Thoracic aorta (tissue), 2 donors: ENCODE data around the gene RNMT. TPM values are rescaled to one million over a fixed set of nuclear protein-coding genes. Genes with fewer than 3 reads are reported as not detected.

Experiments
- ATAC-seq: fragments of 150-250 bp; one replicate; pipeline ENCODE4 v1.8.0; 2017; ENCODE audit warnings: low read depth; ENCODE audit not compliant: insufficient number of reproducible peaks, low FRiP score
- DNase-seq: peaks from one replicate; pipeline ENCODE4 v3.0.0-alpha.2; 2020; ENCODE audit warnings: low spot score
- H3K27ac ChIP-seq, 2 donors: fragments of 200-600 bp; sonication (generic); 1 replicate in 1 of 2; 2 replicates in 1 of 2; pipeline ENCODE4 v1.5.1; 2016; ENCODE audit warnings: mild to moderate bottlenecking in 2 of 2, moderate library complexity in 2 of 2
- H3K27me3 ChIP-seq: fragments of 200-600 bp; sonication (generic); replicated peaks from 2 replicates; pipeline ENCODE4 v1.6.0; 2016; ENCODE audit warnings: mild to moderate bottlenecking; ENCODE audit not compliant: insufficient read depth
- H3K36me3 ChIP-seq: fragments of 200-600 bp; sonication (generic); one replicate; pipeline ENCODE4 v1.5.1; 2016
- H3K4me1 ChIP-seq, 2 donors: fragments of 200-600 bp; sonication (generic); 1 replicate in 1 of 2; 2 replicates in 1 of 2; pipeline versions ENCODE4 v1.5.1 to v1.6.0; 2016; ENCODE audit warnings: low read depth in 2 of 2, mild to moderate bottlenecking in 1 of 2; ENCODE audit not compliant: control insufficient read depth in 1 of 2
- H3K4me3 ChIP-seq: fragments of 200-600 bp; sonication (generic); 2 replicates; pipeline ENCODE4 v1.5.1; 2016; ENCODE audit warnings: mild to moderate bottlenecking
- H3K9me3 ChIP-seq: fragments of 200-600 bp; sonication (generic); 2 replicates; pipeline ENCODE4 v1.5.1; 2016
- CTCF ChIP-seq: fragments of 200-600 bp; sonication (generic); IDR thresholded peaks from one replicate; pipeline ENCODE4 v1.5.1; 2019; ENCODE audit warnings: antibody characterized with exemption
- total RNA-seq, 2 donors: library from RNA; depleted of rRNA; stranded (reverse); fragments of >200 nt; gene quantifications; one replicate each; pipeline versions ENCODE4 v1.1.0 to v1.2.3, GENCODE V29; 2016

RNMT gene
- total RNA-seq, 2 donors from 2014 or later, result 19.0 to 27.6 TPM

- H3K27me3 ChIP-seq, result no peaks in the 10 kb centered on the region
- ATAC-seq (no peak), DNase-seq (no peak)
- H3K27ac ChIP-seq, result no peak overlapping the region
- no peak for TF ChIP-seq CTCF
- H3K9me3 ChIP-seq, result no peaks in the 10 kb centered on the region
- peaks cover 33% of the 10 kb centered on the region for H3K36me3 ChIP-seq
- no peak overlapping the region for H3K4me3 ChIP-seq
- H3K4me1 ChIP-seq, result no peaks in the 10 kb centered on the region
Observed at GRCh38 chr18:13758622-13759021, 32.1 kb downstream of the RNMT start.

- no peak overlapping the region for H3K27ac ChIP-seq
- no peaks in the 10 kb centered on the region for H3K27me3 ChIP-seq
- DNase-seq, result no peak
- peaks cover 33% of the 10 kb centered on the region for H3K36me3 ChIP-seq
- no peak overlapping the region for H3K4me3 ChIP-seq
- TF ChIP-seq CTCF, result no peak
- no peak for ATAC-seq
- no peaks in the 10 kb centered on the region for H3K4me1 ChIP-seq
- H3K9me3 ChIP-seq, result no peaks in the 10 kb centered on the region
Observed at GRCh38 chr18:13760047-13760446, 33.6 kb downstream of the RNMT start.

- Histone ChIP-seq H3K4me1 (no peaks in the 10 kb centered on the region), H3K9me3 (peaks cover 10% of the 10 kb centered on the region), H3K27me3 (no peaks in the 10 kb centered on the region), H3K4me3 (no peak overlapping the region), H3K36me3 (peaks cover 22% of the 10 kb centered on the region), H3K27ac (no peak overlapping the region)
- TF ChIP-seq CTCF, result no peak
- DNase-seq, result no peak
- no peak for ATAC-seq
Observed at GRCh38 chr18:13762690-13763439, 36.4 kb downstream of the RNMT start.

GRCh38 chr18:13775058-13775457 is 48.6 kb downstream of the RNMT start:
- Histone ChIP-seq H3K27ac (no peak overlapping the region), H3K27me3 (no peaks in the 10 kb centered on the region), H3K4me3 (no peak overlapping the region), H3K9me3 (no peaks in the 10 kb centered on the region), H3K4me1 (no peaks in the 10 kb centered on the region), H3K36me3 (no peaks in the 10 kb centered on the region)
- ATAC-seq (no peak), DNase-seq (no peak)
- TF ChIP-seq CTCF, result no peak

GRCh38 chr18:13791181-13791580 is 64.7 kb downstream of the RNMT start:
- Histone ChIP-seq H3K4me3 (no peak overlapping the region), H3K4me1 (no peaks in the 10 kb centered on the region), H3K27ac (no peak overlapping the region)

More at GRCh38 chr18:13791181-13791580, 64.7 kb downstream of the RNMT start:
- Histone ChIP-seq H3K9me3 (no peaks in the 10 kb centered on the region), H3K36me3 (no peaks in the 10 kb centered on the region), H3K27me3 (no peaks in the 10 kb centered on the region)
- no peak for TF ChIP-seq CTCF
- ATAC-seq (no peak), DNase-seq (no peak)
